DND-41 (cell line): ENCODE measurements around the gene CGB5.

Experiments
- CTCF ChIP-seq: IDR thresholded peaks from 2 replicates; pipeline ENCODE4 v1.5.1; 2012; ENCODE audit warnings: borderline replicate concordance, low read length, moderate library complexity, mild to moderate bottlenecking; ENCODE audit not compliant: poor library complexity, severe bottlenecking; ENCODE audit errors: extremely low read depth
- EZH2 ChIP-seq: IDR thresholded peaks from 3 replicates; pipeline ENCODE4 v1.6.1; 2012; ENCODE audit warnings: borderline replicate concordance, low read depth, mild to moderate bottlenecking, moderate library complexity, low read length, inconsistent platforms; ENCODE audit not compliant: severe bottlenecking

GRCh38 chr19:49064768-49065611 is 21.3 kb downstream of the CGB5 start, which contains the start of gene NTF4:
- no peak for TF ChIP-seq CTCF
- TF ChIP-seq EZH2 = no peak
